ENCODE results near the gene SPATA6L.

SPATA6L gene, protein sequence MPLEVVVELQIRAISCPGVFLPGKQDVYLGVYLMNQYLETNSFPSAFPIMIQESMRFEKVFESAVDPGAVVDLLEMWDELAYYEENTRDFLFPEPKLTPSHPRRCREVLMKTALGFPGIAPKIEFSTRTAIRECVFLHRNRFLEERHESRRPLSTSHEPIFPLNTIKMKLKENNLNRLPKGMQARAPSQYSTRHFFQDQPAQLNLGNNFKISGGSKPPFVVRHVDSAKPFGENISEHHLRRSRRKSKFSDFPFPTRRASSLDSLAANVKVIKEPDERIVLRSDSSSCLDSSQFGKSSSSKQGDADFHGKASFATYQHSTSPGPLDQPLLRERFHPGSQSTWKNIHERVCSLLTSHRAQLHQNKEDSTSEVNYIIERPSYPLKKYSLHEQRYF

DNA sequence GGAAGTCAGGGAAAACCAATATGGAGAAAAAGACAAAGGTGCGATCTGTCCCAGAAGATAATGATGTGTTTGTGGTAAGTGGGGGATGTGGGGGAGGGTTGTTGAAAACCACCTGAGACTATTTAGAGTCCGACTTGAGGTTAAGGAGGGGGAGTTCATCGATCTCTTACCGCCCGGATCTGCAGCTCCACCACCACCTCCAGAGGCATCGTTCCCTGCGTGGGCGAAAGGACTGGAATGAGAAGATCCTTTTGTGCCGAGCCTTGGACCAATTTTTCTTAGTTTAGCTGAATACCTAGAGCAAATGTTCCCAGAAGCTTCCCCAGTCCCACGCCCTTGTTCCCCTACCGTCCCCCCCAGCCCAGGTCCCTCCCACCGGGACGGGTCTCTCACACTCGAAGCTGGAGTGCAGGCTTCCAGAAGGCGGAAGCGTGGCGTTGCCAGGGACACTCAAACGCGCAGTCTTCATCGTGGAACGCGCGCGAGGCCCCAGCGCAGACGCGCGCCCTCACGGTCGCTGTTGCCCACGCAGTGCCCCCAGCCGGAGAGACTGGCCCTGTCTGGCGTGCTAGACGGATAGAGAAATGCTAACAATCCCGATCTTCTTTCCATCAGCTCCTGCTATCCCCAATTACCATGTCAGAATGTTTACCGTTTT, at the start of gene SPATA6L:
TSS of gene SPATA6L (minus strand) at position 439 of the 658 bp plus-strand sequence. CDS start at position 209, 230 bp downstream.
- DNase-seq (ENCODE audit: low read depth) = no peak

DNA sequence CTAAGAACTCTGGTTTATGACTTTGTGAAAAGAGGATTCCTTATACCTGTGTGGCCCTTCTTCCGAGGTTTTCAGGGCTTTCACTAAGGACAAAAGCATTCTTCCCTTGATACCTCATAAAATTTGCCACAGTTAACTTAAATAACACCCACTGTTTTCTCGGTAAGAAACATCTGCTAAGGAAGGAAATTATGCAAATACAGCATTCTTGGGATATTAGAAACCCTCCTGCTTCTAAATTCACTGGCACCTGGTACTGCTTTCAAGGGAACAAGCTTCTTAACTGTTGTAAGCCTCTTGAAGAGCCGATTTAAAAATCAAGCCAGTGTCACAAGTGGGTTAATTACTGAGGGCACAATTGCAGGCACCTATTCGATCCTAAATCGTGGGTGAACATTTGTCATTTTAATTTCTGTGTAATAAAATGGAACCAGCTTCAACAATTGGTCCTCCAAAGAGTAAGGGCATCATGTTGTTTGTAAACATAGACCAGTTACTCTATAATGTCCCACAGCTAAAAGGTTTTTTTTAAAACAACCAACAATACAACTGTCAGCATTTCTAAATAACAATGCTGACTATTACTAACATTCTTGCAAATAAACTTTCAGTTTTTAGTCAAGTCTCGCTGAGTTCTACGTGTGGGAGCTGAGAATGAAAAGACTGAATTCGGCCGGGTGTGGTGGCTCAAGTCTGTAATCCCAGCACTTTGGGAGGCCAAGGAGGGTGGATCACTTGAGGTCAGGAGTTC, 48.2 kb upstream of the SPATA6L start:
- no peak for DNase-seq (ENCODE audit: low read depth)

DNA sequence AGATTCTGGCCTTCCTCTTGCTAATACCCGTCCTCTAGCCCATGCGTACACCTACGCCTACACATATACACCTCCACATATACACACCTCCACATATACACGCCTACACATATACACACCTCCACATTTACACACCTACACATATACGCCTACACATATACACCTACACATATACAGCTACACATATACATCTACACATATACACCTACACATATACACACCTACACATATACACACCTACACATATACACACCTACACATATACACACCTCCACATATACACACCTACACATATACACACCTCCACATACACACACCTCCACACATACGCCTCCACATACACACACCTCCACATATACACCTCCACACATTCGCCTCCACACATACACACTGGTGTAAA, 47.6 kb upstream of the SPATA6L start:
- DNase-seq (ENCODE audit: low read depth) = no peak

DNA sequence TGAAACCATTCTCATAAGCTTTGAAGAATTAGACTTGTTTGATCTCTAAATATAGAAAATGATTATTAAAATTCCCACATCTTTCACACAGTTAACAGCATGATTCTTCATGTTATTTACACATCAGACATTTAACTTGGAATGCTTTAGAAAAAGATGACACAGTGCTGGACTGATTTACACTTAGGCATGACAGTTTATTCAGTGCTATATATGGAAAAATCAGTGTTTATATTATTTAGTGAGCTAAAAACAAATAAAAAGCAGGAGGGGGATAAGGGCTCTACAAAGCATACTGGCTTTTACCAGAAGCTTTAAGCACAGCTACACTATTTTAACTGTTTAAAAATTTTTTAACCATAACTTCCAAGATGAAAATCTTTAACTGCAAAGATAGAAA, 43.1 kb upstream of the SPATA6L start:
- DNase-seq (ENCODE audit: low read depth) = no peak

DNA sequence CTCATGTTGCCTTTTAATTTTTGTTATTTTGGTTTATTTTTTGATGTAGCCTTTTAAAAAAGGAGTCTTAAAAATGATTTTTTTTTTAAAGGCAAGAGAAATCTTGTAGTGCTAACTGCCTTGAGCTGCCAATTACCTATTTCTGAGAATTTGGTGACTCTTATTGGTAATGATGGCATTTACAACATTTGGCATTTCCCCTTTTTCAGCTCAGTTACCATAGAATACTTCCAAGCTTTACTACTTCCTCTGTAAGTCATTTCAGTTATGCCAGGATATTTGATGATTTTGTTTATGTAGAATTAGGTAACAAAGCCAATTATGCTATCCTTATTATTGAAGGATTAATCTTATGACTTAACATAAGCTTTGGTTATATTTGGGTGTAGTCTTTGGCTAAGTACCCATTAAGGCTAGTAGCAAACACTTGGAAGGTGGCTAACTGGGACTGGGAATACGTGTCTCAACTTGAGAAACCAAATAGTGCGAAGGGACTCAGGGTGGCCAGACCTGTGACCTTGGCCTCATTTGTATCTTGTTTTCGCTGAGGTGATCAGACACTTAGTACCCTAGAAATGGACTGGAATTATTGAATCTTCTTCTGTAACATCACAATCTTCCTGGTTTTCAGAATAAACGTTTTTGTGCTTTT, 40.8 kb upstream of the SPATA6L start:
- DNase-seq (ENCODE audit: low read depth) = no peak

DNA sequence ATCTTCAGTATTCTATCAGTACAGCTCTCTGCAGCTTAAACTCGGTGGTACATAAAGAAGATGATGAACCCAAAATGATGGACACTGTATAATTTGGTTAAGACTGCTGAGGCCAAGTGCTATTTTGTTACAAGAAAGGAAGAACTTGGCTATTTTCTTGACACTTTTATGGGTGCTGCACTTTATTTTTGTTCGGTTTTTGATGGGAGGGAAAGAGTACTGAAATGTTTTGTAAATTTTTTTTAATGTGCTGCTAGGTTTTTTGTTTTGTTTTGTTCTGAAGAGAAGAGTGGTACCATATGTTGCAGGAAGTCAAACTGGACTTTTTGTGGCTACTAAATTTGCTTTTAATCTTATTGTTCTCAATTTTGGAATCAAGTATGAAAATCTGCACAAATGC, 39.7 kb upstream of the SPATA6L start:
- DNase-seq (ENCODE audit: low read depth) = no peak

DNA sequence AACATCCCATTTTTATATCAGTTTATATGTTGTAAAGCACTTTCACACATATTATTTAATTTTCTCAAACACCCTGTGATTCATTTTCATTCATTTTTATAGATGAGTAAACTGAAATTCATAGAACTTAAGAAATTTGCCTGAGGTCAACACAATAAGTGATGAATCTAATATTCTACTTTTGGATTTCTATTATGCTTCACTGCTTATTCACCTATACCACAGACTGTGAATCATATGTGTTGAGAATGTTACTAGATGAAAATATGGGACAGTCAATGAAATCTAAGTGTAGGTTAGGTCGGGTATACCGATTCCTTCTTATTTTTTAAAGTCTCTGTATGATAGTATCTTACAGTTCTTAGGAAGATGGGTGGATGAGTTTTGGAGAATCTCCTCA, 37.8 kb upstream of the SPATA6L start:
- DNase-seq (ENCODE audit: low read depth) = no peak

DNA sequence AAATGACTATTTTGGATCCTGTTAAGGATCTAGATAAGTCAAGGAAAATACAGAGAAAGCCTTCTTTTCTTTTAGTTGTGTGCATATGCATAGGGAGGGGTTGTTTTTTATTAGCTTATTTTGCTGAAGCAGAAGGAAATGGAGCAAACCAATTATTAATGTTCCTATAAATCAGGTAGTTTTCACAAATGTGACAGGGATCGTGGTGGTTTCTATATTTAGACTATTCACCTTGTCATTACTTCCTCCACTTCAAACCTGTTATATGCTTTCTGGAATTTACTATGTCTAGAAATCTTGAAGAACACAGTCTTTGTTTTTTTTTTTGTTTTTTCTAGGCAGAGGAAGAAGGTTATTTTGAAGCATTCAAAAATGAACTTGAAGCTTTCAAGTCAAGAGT, 35.2 kb upstream of the SPATA6L start:
- DNase-seq (ENCODE audit: low read depth) = no peak

DNA sequence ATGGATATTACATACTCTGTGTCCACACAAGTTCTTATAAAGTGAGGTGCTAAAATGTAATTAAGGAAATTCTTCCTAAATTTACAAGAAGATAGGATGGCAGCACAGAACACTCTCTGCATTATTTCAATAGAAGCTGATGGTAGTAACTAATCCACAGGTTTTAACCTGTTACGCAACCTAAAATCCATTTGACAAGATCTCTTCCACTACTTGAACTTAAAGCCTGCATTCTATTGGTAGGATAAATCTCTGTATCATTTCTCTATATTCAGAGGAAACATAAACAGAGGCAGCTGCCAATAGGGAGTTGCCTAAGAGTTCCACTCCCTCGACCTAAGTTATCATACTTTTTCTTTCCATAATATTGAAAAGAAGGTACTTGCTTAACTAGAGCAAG, 34.7 kb upstream of the SPATA6L start:
- no peak for DNase-seq (ENCODE audit: low read depth)

DNA sequence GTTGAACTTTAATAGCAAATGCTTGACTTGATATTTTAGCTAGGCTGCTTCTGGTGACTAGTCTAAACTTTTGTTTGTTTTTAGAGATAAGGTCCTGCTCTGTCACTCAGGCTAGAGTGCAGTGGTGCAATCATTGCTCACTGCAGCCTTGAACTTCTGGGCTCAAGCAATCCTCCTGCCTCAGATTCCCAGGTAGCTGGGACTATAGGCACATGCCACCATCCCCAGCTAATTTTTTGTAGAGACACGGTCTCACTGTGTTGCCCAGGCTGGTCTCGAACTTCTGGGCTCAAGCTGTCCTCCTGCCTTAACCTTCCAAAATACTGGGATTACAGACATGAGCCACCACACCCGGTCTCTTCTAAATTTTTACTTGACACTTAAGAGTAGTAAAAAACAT, 33.8 kb upstream of the SPATA6L start:
- no peak for DNase-seq (ENCODE audit: low read depth)

DNA sequence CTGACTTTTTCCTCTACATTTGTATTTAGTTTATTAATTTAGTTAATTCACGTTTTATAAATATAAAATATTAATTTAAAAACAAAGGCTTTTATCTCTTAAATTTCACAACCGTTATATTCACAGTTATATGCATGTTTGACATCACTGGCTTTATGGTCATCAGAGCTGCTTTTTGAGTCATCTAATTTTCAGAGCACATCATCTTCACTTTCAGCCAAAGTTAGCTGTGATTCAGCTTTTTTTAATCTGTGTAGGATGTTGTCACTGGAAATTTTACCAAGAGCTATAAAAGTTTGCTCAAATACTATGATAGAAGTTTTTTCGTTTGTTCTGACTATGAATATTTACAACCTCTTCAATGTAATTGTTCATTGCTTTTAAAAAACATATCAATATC, 25.5 kb upstream of the SPATA6L start:
- DNase-seq (ENCODE audit: low read depth) = no peak

DNA sequence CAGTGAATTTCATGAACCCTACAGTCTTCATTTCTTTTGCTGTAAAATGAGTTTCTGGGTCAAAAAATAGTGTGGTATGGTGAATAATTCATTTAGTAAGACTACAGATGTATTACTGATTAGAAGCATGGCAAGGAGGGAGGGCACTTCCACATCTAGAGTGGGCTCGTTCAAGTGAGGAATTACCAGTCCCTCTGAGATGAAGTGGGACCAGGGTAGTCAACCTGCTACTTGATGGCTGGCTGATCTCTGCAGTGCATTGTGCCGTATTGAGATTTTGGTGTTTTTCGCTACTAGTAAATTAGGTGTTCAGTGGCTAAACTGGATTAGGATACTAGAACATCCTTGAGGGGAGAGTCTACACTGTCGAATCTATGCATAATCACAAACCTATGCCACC, 23.9 kb upstream of the SPATA6L start:
- no peak for DNase-seq (ENCODE audit: low read depth)

DNA sequence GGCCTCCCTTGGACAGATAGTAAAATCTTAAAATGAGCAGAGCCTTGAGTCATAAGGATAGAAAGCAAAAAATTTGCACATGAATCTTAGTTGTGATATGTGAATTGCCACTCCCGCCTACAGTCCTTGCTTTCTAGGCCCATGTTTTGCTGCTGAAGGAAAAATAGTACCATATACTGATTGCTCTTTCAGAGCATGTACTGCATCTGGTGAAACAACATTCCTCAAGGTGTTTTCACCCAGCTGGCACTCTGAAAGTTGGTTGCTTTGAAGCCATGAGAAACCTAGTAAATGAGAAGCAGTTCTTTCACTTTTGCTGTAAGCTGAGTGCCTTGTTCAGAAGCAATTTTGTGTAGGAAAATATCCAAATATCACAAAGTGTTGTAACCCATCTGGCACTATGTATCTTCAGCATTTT, 23.4 kb upstream of the SPATA6L start:
- no peak for DNase-seq (ENCODE audit: low read depth)

DNA sequence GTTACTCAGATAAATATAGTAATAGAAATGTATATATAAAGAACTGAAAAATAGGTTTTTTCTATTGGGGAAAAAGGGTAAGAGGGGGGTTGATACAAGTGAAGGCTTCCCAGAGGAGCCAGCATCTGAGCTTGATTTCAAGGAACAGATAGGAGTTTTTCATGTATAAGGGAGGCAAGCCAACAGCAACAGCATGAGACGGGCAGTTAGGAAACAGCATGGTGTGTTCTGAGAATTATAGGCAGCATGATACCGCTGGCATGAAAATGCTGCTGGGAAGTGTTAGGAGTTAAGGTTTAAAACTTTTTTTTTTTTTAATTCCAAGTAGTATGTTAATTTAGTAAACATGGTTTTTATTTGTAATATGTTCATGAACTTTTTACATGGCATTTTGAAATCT, 22.7 kb upstream of the SPATA6L start:
- DNase-seq (ENCODE audit: low read depth) = no peak

DNA sequence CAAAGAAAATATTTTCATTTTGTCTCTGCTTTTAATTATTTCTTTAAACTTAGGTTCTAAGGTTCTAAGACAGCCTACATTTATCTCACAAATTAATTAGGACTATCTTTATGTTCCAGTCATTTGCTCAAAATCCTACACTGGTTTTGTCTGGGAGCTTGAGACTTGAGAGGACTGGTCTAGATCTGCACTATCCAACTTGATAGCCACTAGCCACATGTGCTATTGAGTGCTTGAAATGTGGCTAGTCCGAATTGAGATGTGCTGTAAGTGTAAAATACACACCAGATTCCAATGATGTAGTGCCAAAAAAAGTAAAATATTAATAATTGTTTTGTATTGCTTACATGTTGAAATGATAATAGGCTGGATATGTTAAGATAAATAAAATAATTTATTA, 20.3 kb upstream of the SPATA6L start:
- DNase-seq (ENCODE audit: low read depth) = no peak

DNA sequence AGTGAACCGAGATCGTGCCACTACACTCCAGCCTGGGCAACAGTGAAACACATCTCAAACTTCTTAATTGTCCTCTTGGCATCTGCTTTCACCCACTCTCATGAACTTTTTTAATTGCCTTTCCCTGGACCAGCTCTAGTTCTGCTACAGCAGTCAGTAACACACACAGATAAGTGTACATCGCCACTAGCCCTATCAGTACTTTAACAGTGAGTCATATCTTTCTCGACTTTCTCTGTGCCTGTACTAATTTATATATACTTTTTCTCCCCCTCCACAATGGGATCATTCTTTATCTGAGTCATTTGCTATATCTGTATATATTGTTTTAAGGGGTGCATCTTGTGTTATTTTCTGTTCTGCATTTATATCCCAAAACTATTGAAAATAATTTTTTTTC, 19.8 kb upstream of the SPATA6L start:
- no peak for DNase-seq (ENCODE audit: low read depth)

DNA sequence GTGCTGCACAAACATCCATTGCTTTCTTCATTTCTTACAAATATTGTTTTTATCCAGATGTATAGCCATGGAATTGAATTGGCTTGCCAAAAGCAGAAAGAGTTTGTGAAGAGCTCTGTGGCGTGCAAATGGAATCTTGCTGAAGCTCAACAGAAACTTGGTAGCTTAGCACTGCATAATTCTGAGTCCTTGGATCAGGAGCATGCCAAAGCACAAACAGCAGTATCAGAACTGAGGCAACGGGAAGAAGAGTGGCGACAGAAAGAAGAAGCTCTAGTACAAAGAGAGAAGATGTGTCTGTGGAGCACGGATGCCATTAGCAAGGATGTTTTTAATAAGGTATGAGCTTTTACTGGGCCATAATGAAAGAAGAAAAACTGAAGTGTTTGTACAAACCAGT, 18.5 kb upstream of the SPATA6L start:
- no peak for DNase-seq (ENCODE audit: low read depth)

DNA sequence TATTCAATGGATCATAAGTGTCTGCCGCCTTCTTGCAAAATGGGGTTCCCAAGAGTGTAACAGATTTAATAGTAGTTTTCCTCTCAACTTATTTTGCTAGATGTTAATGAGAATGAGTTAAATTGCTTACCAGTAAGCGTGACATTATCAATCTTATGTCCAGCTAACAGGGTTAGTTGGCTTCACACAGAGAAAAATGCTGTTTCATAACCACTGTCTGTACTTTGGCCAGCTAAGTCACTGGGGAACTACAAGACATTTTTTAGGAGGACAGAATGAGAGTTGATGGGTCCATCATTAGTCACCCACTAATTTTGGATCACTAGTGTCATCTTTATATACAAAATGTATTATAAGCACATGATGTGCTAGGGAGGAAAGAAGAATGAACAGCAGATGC, 14.5 kb upstream of the SPATA6L start:
- DNase-seq (ENCODE audit: low read depth) = no peak

DNA sequence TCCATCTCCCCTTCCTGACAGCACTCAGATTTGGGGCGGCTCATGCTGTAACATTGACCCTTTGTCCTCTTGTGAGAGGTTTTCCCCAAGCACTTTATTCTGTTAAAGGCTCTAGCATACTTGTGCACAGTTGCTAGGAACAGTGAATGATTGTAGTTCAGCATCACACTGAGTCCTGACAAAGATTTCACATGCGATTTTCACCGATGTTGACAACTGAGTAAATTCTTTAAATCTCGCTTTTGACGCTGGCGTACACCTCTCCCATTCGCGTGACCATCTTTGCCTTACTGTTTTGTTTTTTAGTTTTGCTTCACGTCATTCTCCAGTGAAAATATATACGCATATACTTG, 13.9 kb upstream of the SPATA6L start:
- no peak for DNase-seq (ENCODE audit: low read depth)

DNA sequence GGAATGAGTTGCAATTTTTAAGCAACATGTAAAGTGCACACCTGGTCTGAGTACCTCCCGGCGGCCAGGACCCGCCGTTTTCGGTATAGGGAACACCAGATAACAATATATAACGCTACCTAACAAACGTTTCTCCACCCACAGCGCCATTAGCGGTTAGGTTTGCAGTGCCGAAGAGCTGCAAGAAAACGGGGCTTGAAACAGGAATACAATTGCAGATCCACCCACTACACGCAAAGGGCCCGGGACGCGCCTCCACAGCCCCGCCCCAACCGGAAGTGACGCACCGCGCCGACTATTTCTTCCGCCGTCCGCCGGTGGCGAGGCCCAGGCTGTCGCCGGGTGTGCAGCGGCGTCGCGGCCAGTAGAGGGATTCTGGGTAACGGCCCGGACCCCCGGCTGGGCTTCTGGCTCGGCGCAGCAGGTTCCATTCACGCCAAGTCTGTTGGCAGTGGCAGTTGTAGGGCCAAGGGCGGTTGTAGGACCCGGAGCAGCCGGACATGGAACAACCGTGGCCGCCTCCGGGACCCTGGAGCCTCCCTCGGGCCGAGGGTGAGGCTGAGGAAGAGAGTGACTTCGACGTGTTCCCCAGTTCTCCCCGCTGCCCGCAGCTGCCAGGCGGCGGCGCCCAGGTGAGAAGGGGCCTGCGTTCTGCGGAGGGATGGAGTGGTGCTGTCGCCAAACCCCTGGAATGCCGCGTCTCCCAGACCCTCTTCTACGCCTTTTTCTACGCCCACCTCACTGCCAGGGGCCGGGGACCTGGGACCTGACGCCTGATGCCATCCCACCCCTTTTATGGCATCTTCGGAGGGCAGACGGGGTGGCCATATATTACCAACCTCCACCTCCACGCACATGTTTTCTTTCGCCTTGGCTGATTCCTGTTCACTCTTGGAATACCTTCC, 13.2 kb upstream of the SPATA6L start, which contains the start of gene CDC37L1:
TSS of gene CDC37L1 (plus strand) at position 302 of the 905 bp plus-strand sequence. CDS start at position 501, 199 bp downstream.
- peak; percentile 92 for DNase-seq (ENCODE audit: low read depth)

DNA sequence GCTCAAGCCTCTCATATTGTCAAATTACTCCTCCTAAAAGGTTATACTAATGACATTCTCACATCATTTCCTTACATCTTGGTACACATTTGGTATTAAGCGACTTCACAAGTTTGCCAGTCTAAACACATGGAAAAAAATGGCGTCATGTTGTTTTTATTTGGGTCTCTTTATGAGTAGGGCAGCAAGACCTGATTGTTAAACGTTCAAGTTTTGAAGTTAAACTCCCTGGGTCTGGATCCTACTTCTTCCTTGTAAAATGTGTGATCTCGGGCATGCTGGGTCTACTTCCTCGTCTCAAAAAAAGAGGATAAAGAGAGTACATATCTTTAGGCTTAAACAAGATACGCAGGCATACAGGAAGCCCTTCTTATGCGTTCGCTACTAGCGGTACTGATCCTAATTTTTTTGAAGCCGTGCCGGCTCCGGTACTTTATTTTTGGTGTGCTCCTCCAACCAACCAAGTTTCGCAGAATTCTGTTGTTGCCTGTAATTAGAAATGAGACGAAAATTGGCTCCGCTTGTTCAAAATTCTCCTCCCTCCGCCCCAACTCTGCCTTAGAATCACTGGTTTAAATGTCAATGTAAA, 12.5 kb upstream of the SPATA6L start:
- no peak for DNase-seq (ENCODE audit: low read depth)

Measured in fibroblast of the conjunctiva (primary cell).